Globus pallidus (tissue), 1 donor: ENCODE results near the gene CDK2AP2.

Experiments used
- DNase-seq: peaks from one replicate; pipeline ENCODE4 v3.0.0-alpha.2; 2015; ENCODE audit warnings: low spot score

CDK2AP2 gene

DNA sequence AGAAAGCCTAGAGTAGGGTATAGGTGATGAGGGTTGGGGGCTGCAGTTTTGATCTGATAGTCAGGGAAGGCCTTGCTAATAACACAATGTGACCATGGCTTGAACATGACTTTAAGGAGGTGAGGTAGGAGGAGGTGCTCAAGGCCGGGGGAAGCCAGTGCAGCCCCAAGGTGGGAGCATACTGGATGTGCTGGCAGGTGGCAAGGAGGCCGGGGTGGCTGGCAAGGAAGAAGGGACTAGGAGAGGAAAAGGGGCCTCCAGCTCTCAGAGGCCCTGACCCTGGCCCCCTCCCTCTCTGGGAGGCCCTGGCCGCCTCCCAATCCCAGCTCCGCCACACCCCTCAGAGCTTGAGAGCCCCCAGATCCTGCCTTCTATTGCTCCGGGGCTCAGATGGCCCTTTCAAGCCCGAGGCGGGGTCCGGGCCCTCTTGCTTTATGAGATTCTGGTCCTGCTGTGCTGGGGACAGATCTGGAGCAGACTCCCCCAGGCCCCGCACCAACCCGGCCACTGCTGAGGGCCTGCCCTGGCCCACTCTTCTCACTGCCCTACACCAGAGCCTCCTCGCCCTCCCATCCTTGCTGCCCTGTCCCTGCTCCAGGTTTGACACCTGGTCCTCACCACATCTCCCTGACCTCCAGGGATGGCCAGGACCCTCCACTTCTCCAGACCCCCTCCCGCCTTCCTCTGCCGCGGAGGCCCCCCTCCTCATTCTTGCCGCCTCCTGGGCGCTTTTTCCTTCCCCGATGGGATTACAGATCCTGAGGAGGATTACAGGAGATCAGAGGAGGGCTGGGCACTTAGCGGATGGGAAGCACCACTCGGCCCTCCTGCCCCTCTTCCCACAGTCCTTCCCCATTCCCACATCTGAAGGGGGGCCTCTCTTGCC, 4.6 kb downstream of the CDK2AP2 start:
- no peak for DNase-seq

DNA sequence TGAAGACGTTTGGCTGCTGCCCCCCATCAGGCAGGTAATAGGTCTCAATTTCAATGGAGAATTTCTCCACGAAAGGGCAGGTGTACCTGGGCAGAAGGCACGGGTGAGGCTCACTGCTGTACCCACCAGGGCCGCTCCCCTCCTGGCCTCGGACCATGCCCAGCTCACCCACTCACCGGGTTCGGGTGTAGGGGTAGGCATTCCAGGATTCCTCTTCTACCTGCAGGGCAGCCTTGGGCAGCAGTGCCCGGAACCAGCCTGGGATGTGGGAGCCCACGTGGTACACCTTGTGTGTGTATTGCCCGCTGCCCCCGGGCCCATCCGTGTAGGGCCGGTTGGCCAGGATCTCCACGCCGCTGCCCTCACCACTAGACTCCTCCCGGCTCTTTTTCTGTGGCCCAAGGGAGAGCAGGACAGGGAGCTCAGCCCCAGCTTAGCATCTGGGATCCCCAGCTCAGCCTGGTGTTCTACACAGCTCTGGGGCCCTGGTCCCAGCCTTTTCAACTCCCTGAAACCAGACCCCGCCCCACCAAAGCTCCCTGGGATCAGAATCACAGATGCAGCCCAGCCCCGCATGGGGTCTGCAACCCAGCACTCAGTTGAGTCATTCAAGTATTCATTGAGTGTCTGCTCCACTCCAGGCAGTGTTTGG, 5.5 kb downstream of the CDK2AP2 start:
- DNase-seq = no peak

- DNase-seq = no peak
Observed at GRCh38 chr11:67501854-67502253, 6.1 kb downstream of the CDK2AP2 start.

- DNase-seq = no peak
Observed at GRCh38 chr11:67500831-67501715, 6.9 kb downstream of the CDK2AP2 start.

- DNase-seq = no peak
Observed at GRCh38 chr11:67500484-67500821, 7.5 kb downstream of the CDK2AP2 start.

GRCh38 chr11:67499808-67500483, 8.0 kb downstream of the CDK2AP2 start:
- DNase-seq = no peak

DNA sequence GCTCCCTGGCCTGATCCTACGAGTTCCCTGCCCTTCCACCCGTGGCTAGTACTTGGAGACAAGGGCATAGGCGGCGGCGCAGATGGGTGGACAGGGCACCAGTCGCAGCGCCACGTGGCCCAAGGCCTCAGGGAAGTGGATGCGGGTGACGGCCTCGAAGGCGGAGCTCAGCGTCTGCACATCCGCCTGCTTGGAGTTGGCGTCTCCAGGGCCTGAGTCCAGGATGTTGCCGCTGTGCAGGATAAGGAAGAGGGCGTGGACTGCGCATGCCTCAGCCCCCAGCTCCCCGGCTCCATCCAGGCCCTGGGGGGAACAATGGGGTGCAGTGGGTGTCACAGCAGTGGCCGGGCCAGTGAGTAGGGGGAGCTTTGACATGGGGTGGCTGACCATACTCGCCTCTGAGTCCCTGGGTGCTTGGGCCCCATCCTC, 9.4 kb downstream of the CDK2AP2 start:
- no peak for DNase-seq

- no peak for DNase-seq
Observed at GRCh38 chr11:67497656-67498291, 10.2 kb downstream of the CDK2AP2 start.

DNA sequence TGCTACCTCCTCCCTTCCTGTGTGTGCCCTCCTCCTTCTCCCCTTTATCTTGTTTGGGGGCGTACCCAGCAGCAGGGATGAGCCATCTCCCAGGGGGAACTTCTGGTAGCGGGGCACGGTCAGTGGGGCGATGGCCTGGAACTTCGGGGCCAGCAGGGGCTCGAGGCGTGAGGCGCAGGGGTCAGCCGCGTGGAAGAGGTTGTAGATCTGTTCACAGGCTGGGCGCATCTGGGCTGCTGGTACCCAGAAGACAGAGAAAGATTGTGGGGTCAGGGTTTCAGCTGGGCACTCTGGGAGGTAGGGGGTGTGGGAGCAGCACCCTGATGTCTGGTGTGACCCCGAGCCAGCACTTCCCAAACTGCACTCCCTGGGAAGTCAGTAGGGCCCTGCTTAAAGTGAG, 11.8 kb downstream of the CDK2AP2 start:
- no peak for DNase-seq

DNA sequence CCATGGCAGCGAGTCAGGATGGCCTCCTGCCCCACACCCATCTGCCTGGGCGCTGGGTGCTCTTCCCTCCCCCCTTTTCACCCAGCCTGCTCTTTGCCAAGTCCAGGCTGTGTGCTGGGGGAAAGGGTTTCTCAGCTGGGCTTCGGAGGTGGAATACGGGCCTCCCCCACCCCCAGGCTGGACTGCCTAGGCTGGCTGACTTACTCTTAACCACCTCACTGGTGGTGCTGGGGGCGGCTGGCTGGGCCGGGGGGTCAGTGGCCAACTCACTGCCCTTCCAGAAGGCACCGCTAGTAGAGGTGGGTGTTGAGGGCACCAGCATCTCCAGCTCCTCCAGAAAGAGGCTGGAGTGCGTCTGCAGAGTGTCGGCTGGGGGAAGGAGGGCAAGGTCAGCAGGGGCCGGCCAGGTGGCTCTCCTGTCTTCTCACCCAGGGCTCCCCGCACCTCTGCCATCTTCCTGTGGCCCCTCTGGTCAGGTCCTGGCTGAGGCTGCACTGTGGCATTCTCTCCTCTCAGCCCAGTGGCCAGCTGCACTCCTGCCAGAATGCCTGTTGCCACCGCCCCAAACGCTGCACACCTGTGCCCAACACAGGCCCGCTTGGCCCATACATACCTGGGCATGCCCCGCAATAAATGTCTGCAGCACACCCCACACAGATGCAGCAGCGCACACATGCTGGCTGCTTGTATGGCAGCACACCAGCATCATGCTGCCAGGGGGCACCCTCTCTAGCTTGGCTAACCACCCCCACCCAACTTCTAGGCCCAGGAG, 12.5 kb downstream of the CDK2AP2 start:
- no peak for DNase-seq

- DNase-seq = no peak
Observed at GRCh38 chr11:67494371-67495233, 13.4 kb downstream of the CDK2AP2 start.

DNA sequence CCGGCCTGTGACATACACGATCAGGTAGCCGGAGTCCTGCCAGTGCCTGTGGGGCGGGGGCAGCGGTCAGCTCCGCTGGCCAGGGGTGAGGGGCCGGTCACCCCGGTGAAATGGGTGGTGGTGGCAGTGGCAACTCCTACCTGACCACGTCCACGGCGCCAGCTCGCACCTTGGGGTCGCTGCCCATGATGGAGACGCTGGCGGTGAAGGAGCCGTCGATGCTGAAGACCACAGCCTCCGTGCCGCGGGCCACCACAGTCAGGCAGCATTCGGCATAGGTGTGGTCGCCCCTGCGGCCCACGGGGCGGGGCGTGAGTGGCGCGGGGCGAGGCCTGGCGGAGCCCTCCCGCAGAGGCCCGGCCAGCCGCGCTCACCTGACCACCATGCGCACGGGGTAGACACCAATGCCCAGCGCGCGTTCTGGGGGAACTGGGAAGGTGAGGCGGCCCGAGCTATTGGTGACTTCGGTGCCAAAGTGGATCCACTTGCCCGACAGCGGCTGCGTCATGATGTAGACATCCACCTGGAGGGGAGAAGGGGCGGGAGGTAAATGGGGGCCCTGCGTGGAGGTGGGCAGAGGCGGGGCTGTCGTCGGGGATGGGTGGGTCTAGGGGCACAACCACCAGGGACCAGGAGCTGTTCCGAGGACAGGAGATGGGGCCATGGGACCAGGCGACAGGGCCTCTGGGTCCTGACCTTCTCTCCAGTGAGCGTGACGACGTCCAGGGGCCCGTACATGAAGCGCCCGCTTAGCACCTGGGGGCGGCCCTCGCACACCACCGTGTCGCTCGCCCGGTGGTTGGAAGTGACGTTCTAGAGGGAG, 14.2 kb downstream of the CDK2AP2 start:
- no peak for DNase-seq

DNA sequence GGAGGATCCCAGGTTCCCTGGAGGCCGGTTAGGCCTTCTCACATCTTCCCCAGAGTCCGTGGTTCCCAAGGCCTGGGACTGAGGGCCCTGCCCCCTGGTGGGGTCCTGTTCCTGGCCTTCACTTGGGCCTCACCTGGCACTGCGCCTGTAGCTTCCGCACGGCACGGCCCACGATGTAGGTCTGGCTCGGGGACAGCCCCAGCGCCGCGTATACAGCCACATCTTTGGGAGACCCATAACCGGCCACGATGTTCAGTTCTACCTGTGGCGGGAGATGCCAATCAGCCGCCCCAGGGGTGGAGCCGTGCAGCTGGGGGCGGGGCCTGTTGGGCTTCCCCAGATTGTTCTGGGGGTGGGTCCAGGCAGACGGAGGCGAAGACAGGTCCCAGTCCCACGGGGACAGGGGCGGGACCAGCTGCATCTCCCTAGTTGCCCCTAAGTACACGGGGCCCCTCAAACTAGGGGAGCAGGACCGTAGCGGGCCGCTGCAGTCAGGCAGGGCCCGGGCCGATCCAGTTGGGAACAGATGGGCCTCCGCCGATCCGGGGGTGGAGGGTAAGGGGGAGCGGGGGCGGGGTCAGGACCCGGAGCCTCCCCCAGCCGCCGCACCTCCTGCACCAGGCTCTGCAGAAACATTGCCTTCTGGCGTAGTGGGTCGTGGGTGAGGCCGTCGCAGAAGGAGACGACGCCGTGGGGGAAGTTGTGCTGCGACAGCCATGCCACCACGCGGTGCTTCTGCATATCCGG, 15.0 kb downstream of the CDK2AP2 start:
- no peak for DNase-seq

DNA sequence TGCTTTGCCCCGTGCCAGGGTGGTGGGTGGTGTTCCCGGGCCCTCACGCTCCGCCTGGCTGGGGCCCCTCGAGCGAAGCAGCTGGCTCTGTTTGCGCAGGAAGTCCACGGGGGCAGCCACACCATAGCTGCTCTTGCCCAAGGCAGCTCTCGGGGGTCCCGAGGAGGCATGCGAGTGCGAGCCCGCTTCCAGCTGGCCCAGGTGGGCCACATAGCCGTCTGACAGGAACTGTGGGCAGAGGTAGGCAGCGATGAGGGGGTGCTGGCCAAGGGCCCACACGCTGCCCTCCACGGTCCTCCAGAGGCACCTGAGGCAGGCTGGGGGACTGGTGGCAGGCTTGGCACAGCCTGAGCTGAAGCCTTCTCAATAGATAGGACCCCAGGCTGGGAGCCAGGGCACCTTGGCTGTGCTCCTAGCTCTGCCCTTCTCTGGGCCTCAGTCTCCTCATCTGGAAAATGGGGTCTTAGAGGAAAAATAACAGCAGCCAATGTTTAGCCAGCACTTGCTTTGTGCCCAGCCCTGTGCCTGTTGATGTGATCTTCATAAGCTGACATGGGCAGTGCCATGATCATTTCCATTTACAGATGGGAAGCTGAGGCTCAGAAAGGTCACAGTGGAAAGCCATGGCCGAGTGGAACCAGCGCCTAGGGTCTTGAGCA, 15.8 kb downstream of the CDK2AP2 start:
- no peak for DNase-seq

DNA sequence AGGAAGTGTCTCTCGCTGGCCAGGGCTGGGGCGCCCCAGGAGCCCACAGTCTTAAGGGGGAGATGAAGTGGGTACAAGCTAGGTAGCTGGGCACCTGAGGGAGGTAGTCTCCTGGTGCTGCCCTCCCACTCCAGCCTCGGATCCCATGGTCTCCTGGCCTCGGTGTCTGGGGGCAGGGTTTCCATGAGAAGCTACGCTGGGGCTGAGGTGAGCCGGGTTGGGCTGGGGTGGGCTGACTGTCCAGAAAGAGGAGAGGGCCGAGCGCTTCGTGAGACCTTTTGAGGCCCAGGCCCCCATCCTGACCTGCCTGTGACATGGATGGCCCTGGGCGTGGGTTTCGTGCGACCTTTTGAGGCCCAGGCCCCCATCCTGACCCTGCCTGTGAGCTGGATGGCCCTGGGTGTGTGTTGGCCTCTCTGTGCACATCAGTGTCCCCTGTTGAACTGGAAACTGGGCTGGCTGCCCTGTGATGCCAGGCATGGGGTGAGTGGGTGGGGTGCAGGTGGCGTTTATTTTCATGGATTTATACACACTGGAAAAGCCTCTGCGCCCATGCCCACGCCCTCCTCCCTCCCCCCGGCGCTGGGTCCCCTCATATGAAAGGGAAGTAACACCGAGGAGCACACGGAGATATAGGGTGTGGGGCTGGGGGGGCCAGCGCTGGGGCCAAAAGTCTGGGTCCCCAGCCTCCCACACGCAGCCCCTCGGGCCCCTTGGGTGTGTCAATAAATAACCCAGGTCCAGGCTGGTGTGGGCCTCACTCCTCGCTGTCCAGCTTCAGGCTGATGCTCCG, 16.5 kb downstream of the CDK2AP2 start:
- no peak for DNase-seq

GRCh38 chr11:67490727-67491065, 17.3 kb downstream of the CDK2AP2 start:
- no peak for DNase-seq
